ENCODE measurements around the gene SPEF1.

The SPEF1 gene

DNA sequence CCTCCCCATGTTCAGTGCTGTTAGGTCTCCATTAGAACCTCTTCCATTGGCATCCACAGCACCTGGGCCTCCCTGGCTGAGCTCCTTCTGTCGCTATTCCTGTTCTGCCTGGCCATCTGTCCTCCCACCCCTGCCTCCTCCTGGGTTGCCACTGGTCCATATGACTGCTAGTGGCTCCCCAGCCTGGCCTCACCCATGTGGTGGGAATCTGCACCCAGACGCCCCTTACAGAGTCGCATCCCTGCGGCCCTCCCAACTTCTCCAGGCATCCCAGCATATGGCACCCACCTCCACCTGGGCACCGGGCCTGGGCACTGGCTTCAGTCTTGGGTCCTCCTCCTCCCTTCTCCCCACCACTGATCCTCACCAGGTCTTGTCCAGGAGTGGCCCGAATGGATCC, 22.6 kb upstream of the SPEF1 start:
- Histone ChIP-seq H3K27me3 (ENCODE audit: control insufficient read depth, insufficient read depth, low read length) (no peaks in the 10 kb centered on the region), H3K27ac (ENCODE audit: low read length) (no peak overlapping the region), H3K36me3 (ENCODE audit: control insufficient read depth, low read depth, low read length) (peaks cover 29% of the 10 kb centered on the region), H3K4me3 (ENCODE audit: low read length) (no peak overlapping the region), H3K9ac (ENCODE audit: low read length) (no peak overlapping the region), H3K4me1 (ENCODE audit: control insufficient read depth, low read depth, low read length) (peaks cover 30% of the 10 kb centered on the region), H3K9me3 (ENCODE audit: control insufficient read depth, low read depth, low read length) (no peaks in the 10 kb centered on the region)

DNA sequence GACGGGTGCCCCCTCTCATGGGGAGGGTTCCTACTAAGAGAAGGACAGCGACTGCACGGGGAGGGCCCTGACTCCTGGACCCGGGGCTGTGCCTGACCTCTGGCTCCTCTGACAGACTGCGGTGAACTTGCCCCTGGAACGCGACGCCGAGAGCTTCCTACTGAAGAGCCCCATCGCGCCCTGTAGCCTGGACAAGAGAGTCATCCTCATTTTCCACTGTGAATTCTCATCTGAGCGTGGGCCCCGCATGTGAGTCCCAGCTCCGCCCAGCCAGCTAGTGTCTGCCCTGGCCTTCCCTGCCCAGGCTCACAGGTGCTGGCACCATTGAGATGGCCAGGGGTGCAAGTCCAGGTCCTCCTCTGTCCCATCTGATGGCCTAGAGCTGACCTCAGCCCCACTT, 22.0 kb upstream of the SPEF1 start:
- Histone ChIP-seq H3K36me3 (ENCODE audit: control insufficient read depth, low read depth, low read length) (peaks cover 29% of the 10 kb centered on the region), H3K9me3 (ENCODE audit: control insufficient read depth, low read depth, low read length) (no peaks in the 10 kb centered on the region), H3K9ac (ENCODE audit: low read length) (no peak overlapping the region), H3K27me3 (ENCODE audit: control insufficient read depth, insufficient read depth, low read length) (no peaks in the 10 kb centered on the region), H3K4me3 (ENCODE audit: low read length) (no peak overlapping the region), H3K4me1 (ENCODE audit: control insufficient read depth, low read depth, low read length) (peaks cover 32% of the 10 kb centered on the region), H3K27ac (ENCODE audit: low read length) (no peak overlapping the region)

DNA sequence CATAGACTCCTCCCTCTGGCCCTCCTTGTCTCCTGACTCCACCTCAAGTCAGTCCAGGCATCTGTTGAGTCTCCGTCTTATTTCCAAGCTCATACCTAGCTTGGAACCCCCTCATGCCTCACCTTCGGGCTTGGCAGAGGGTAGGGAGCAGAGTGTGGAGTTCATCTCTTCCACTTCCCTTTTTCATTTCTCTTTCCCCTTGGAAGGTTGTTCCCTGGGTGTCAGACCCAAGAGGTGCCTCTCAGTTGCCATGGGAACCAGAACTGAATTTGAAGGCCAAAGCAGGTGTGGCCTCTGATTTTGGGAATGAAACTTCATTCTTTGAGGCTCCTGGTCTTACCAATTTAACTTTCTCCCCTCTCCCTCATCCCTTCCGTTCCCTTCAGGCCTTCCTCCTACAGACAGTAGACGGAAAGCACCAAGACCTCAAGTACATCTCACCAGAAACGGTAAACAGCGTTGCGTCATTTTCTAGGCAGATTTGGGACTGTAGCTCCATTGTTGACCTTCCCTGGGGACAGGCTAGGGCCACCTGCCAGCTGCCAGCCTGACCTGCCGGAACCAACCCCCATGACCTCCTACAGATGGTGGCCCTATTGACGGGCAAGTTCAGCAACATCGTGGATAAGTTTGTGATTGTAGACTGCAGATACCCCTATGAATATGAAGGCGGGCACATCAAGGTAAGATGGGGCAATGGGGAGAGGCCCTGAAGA, 21.4 kb upstream of the SPEF1 start:
- H3K9ac ChIP-seq (ENCODE audit: low read length): no peak overlapping the region
- no peaks in the 10 kb centered on the region for H3K9me3 ChIP-seq (ENCODE audit: control insufficient read depth, low read depth, low read length)
- H3K36me3 ChIP-seq (ENCODE audit: control insufficient read depth, low read depth, low read length): peaks cover 29% of the 10 kb centered on the region
- H3K4me1 ChIP-seq (ENCODE audit: control insufficient read depth, low read depth, low read length): peaks cover 32% of the 10 kb centered on the region
- no peaks in the 10 kb centered on the region for H3K27me3 ChIP-seq (ENCODE audit: control insufficient read depth, insufficient read depth, low read length)
- H3K27ac ChIP-seq (ENCODE audit: low read length): no peak overlapping the region
- H3K4me3 ChIP-seq (ENCODE audit: low read length): no peak overlapping the region

DNA sequence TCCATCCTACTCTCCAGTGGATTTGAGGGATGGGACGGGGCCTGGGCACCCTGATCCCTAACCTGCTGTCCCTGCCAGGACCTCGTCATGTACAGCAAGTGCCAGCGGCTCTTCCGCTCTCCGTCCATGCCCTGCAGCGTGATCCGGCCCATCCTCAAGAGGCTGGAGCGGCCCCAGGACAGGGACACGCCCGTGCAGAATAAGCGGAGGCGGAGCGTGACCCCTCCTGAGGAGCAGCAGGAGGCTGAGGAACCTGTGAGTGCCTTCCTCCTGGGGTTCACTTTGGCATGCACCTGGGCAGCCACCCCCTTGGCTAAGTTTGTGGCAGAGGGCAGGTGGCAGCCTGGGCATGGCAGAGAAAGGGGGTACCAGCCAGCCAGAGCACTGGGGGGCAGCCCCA, 20.6 kb upstream of the SPEF1 start:
- H3K9me3 ChIP-seq (ENCODE audit: control insufficient read depth, low read depth, low read length): no peaks in the 10 kb centered on the region
- H3K9ac ChIP-seq (ENCODE audit: low read length): no peak overlapping the region
- H3K27ac ChIP-seq (ENCODE audit: low read length): no peak overlapping the region
- peaks cover 30% of the 10 kb centered on the region for H3K4me1 ChIP-seq (ENCODE audit: control insufficient read depth, low read depth, low read length)
- no peak overlapping the region for H3K4me3 ChIP-seq (ENCODE audit: low read length)
- H3K27me3 ChIP-seq (ENCODE audit: control insufficient read depth, insufficient read depth, low read length): no peaks in the 10 kb centered on the region
- H3K36me3 ChIP-seq (ENCODE audit: control insufficient read depth, low read depth, low read length): peaks cover 29% of the 10 kb centered on the region

DNA sequence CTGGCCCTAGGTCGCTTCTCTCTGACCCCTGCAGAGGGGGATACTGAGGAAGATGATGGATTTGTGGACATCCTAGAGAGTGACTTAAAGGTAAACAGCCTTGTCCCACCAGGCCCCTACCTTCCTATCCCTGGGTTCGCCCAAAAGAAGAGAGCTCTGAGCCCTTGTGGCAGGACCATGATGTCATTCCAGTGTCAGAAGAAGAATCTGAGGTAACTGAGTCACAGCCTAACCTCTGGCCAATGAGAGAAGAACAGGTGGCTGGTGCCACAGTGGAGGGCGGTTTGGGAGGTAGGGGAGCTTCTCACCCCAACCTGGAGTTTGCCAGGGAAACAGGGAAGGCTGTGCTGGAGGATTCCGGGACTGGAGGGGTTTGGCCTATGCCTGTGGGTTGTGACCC, 20.1 kb upstream of the SPEF1 start:
- Histone ChIP-seq H3K4me1 (ENCODE audit: control insufficient read depth, low read depth, low read length) (peaks cover 30% of the 10 kb centered on the region), H3K4me3 (ENCODE audit: low read length) (no peak overlapping the region), H3K27ac (ENCODE audit: low read length) (no peak overlapping the region), H3K9me3 (ENCODE audit: control insufficient read depth, low read depth, low read length) (no peaks in the 10 kb centered on the region), H3K36me3 (ENCODE audit: control insufficient read depth, low read depth, low read length) (peaks cover 29% of the 10 kb centered on the region), H3K9ac (ENCODE audit: low read length) (no peak overlapping the region), H3K27me3 (ENCODE audit: control insufficient read depth, insufficient read depth, low read length) (no peaks in the 10 kb centered on the region)

DNA sequence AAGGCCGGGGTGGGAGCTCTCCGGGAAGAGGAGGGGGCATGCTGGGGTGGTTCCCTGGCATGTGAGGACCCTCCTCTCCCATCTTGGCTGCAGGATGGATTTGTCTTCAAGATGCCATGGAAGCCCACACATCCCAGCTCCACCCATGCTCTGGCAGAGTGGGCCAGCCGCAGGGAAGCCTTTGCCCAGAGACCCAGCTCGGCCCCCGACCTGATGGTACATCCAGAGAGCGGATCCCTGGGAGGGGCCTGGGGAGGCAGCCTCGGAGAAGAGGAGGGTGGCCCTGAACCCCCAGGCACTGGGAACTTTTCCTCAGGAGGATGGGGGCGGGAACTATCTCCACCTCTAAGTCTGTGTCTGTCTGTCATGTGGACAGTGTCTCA, 19.6 kb upstream of the SPEF1 start:
- H3K27ac ChIP-seq (ENCODE audit: low read length): no peak overlapping the region
- H3K36me3 ChIP-seq (ENCODE audit: control insufficient read depth, low read depth, low read length): peaks cover 29% of the 10 kb centered on the region
- peaks cover 30% of the 10 kb centered on the region for H3K4me1 ChIP-seq (ENCODE audit: control insufficient read depth, low read depth, low read length)

DNA sequence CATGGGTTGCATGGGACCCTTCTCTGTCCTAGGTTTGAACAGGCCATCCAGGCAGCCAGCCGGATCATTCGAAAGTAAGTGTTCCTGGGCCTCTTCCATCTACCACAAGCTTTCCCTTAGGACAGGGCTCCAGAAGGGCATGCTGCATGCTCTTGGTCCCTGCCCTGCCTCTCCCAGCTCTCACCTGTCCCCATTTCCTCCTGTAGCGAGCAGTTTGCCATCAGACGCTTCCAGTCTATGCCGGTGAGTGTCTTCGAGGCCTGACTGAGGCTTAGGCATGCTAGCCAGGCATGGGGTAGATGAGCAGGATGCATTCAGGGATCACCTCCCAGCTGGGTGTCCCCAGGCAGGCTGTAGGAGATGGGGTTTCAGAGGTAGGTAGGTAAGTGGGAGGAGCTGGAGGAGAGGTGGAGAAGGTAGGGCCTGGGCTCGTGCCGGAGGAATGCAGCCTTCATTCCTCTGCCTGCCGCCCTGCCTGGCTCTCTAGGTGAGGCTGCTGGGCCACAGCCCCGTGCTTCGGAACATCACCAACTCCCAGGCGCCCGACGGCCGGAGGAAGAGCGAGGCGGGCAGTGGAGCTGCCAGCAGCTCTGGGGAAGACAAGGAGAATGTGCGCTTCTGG, 19.1 kb upstream of the SPEF1 start:
- Histone ChIP-seq H3K4me3 (ENCODE audit: low read length) (peak overlapping the region; percentile 42), H3K9ac (ENCODE audit: low read length) (peak overlapping the region; percentile 36)

More for the DNA sequence above, 19.6 kb upstream of the SPEF1 start:
- Histone ChIP-seq H3K9ac (ENCODE audit: low read length) (no peak overlapping the region), H3K9me3 (ENCODE audit: control insufficient read depth, low read depth, low read length) (no peaks in the 10 kb centered on the region), H3K27me3 (ENCODE audit: control insufficient read depth, insufficient read depth, low read length) (no peaks in the 10 kb centered on the region), H3K4me3 (ENCODE audit: low read length) (no peak overlapping the region)

DNA sequence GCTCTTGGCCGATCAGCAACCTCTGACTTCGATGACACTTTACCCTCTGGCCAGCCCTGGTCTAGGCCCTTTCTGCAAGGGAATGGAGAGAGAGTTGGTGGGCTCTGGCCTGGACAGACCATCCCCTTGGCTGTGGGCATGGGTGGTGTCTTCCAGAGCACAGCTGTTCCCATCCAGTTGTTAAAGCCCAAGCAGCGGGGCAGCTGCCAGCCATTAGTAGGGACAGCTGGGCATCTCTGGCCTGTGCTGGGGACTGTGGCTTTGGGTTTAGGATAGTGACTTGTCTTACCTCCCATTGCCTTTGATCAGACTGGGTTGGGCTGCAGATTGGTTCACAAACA, 17.6 kb upstream of the SPEF1 start:
- peak overlapping the region; percentile 33 for H3K9ac ChIP-seq (ENCODE audit: low read length)
- H3K9me3 ChIP-seq (ENCODE audit: control insufficient read depth, low read depth, low read length): no peaks in the 10 kb centered on the region
- H3K36me3 ChIP-seq (ENCODE audit: control insufficient read depth, low read depth, low read length): peaks cover 23% of the 10 kb centered on the region
- H3K4me1 ChIP-seq (ENCODE audit: control insufficient read depth, low read depth, low read length): peaks cover 34% of the 10 kb centered on the region
- peak overlapping the region; percentile 28 for H3K4me3 ChIP-seq (ENCODE audit: low read length)
- H3K27me3 ChIP-seq (ENCODE audit: control insufficient read depth, insufficient read depth, low read length): no peaks in the 10 kb centered on the region
- peak overlapping the region; percentile 72 for H3K27ac ChIP-seq (ENCODE audit: low read length)

More for the DNA sequence above, 19.1 kb upstream of the SPEF1 start:
- Histone ChIP-seq H3K36me3 (ENCODE audit: control insufficient read depth, low read depth, low read length) (peaks cover 29% of the 10 kb centered on the region), H3K4me1 (ENCODE audit: control insufficient read depth, low read depth, low read length) (peaks cover 34% of the 10 kb centered on the region), H3K27ac (ENCODE audit: low read length) (peak overlapping the region; percentile 51), H3K9me3 (ENCODE audit: control insufficient read depth, low read depth, low read length) (no peaks in the 10 kb centered on the region), H3K27me3 (ENCODE audit: control insufficient read depth, insufficient read depth, low read length) (no peaks in the 10 kb centered on the region)

DNA sequence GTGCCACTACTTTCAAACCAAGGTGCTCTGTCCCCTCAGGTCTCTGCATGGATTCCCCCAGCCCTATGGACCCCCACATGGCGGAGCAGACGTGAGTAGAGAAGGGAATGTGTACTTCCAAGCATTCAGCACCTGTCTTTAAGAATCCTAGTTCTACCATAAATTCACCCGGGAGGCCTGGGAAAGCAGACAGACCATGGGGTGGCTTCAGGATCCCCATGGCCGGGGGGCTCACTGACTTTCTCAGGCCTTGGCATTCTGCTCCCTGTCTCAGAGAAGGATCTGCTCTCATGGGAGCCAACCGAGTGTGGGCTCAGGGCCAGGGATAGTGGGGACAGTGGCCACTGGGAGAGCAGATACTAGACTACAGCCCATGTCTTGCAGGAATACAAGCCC, 17.1 kb upstream of the SPEF1 start:
- H3K9me3 ChIP-seq (ENCODE audit: control insufficient read depth, low read depth, low read length): no peaks in the 10 kb centered on the region
- peaks cover 34% of the 10 kb centered on the region for H3K4me1 ChIP-seq (ENCODE audit: control insufficient read depth, low read depth, low read length)
- no peaks in the 10 kb centered on the region for H3K27me3 ChIP-seq (ENCODE audit: control insufficient read depth, insufficient read depth, low read length)
- no peak overlapping the region for H3K27ac ChIP-seq (ENCODE audit: low read length)
- H3K36me3 ChIP-seq (ENCODE audit: control insufficient read depth, low read depth, low read length): peaks cover 19% of the 10 kb centered on the region
- H3K9ac ChIP-seq (ENCODE audit: low read length): no peak overlapping the region
- no peak overlapping the region for H3K4me3 ChIP-seq (ENCODE audit: low read length)

DNA sequence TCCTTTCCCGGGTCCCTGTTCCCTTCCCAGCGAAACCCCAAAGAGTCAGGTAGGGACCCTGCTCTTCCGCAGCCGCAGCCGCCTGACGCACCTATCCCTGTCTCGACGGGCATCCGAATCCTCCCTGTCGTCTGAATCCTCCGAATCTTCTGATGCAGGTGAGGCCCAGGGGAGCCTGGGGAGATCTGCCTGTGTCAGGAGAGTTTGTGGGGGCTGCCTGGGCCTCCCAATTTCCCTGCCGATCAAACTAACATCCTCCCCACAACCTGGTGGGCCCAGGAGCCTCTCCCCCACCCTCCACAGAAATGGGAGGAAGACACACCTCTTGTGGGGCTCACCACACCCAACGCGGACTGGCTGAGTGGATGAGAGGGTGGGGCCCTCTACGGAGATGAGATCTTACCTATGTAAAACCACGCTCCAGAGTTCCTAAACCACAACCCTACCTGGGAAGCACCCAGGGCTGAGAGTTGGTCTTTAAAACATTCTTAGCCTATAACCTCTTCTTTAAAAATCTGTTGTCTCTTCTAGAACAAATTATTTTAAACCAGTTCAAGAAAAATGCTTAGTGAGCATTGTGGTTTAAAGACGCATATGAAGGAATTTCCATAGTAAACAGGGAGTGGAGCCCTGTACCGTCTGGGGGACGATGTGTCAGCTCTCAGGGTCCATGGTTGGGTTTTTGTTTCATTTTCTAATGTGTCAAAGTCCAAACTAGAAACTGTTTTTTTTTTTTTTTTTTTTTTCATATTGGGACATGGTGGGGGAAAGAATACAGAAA, 16.5 kb upstream of the SPEF1 start:
- Histone ChIP-seq H3K4me1 (ENCODE audit: control insufficient read depth, low read depth, low read length) (peaks cover 34% of the 10 kb centered on the region), H3K9me3 (ENCODE audit: control insufficient read depth, low read depth, low read length) (no peaks in the 10 kb centered on the region), H3K9ac (ENCODE audit: low read length) (no peak overlapping the region), H3K36me3 (ENCODE audit: control insufficient read depth, low read depth, low read length) (peaks cover 13% of the 10 kb centered on the region), H3K4me3 (ENCODE audit: low read length) (peak overlapping the region; percentile 86), H3K27me3 (ENCODE audit: control insufficient read depth, insufficient read depth, low read length) (no peaks in the 10 kb centered on the region), H3K27ac (ENCODE audit: low read length) (no peak overlapping the region)

DNA sequence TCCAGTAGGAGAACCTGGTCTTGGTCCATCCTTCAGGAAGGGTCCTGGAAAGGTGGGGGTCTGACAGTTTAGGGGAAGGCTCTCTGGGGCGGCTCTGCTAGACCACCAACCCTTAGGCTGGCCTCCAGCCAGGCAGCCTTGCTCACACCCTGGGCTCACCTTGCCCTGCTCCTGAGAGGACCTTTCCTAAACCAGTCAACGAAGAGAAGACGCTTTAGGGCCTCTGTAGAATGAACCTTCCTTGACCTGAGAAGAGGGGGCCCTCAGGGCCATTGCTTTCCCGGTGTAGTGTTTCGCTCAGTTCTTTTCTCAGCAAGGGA, 15.9 kb upstream of the SPEF1 start:
- Histone ChIP-seq H3K27me3 (ENCODE audit: control insufficient read depth, insufficient read depth, low read length) (no peaks in the 10 kb centered on the region), H3K27ac (ENCODE audit: low read length) (no peak overlapping the region), H3K4me3 (ENCODE audit: low read length) (peak overlapping the region; percentile 86), H3K36me3 (ENCODE audit: control insufficient read depth, low read depth, low read length) (peaks cover 8% of the 10 kb centered on the region), H3K9me3 (ENCODE audit: control insufficient read depth, low read depth, low read length) (no peaks in the 10 kb centered on the region), H3K9ac (ENCODE audit: low read length) (peak overlapping the region; percentile 50), H3K4me1 (ENCODE audit: control insufficient read depth, low read depth, low read length) (peaks cover 34% of the 10 kb centered on the region)
